Heart left ventricle (tissue), 16 donors: ENCODE results near the gene CBLB. TPM values are rescaled to one million over a fixed set of nuclear protein-coding genes. Genes with fewer than 3 reads are reported as not detected.

Source experiments
- ATAC-seq, 4 donors: fragments of 200-7000 bp; cut with Tn5 transposase; one replicate each; pipeline ENCODE4 v1.9.1; 2020 to 2022; ENCODE audit warnings: moderate library complexity in 4 of 4, mild to moderate bottlenecking in 3 of 4, moderate number of reproducible peaks in 1 of 4
- DNase-seq, 5 donors: peaks; one replicate each; pipeline ENCODE4 v3.0.0-alpha.2; 2020
- H3K27ac ChIP-seq, 12 donors: fragments of 200-600 bp; sonication (generic) in 4 of 12; one replicate each; pipeline versions ENCODE4 v1.5.0 to v1.8.0; 2016 to 2022; ENCODE audit warnings: mild to moderate bottlenecking in 2 of 12
- H3K27me3 ChIP-seq, 9 donors: fragments of 200-600 bp; sonication (generic) in 2 of 9; one replicate each; pipeline versions ENCODE4 v1.5.1 to v1.8.0; 2016 to 2022; ENCODE audit warnings: mild to moderate bottlenecking in 3 of 9
- H3K36me3 ChIP-seq, 9 donors: fragments of 200-600 bp; sonication (generic) in 2 of 9; one replicate each; pipeline versions ENCODE4 v1.5.0 to v1.8.0; 2018 to 2022; ENCODE audit warnings: mild to moderate bottlenecking in 2 of 9
- H3K4me1 ChIP-seq, 12 donors: fragments of 200-600 bp; sonication (generic) in 4 of 12; one replicate each; pipeline versions ENCODE4 v1.5.0 to v1.8.0; 2016 to 2022; ENCODE audit warnings: mild to moderate bottlenecking in 3 of 12
- H3K4me3 ChIP-seq, 12 donors: fragments of 200-600 bp; sonication (generic) in 4 of 12; one replicate each; pipeline versions ENCODE4 v1.5.0 to v1.8.0; 2017 to 2022; ENCODE audit warnings: mild to moderate bottlenecking in 9 of 12, moderate library complexity in 4 of 12
- H3K9me3 ChIP-seq, 12 donors: fragments of 200-600 bp; sonication (generic) in 4 of 12; one replicate each; pipeline versions ENCODE4 v1.5.0 to v1.8.0; 2016 to 2022; ENCODE audit warnings: mild to moderate bottlenecking in 1 of 12
- POLR2A ChIP-seq, 2 donors: fragments of 450-650 bp; IDR thresholded peaks; one replicate each; pipeline ENCODE4 v1.6.1; 2017; ENCODE audit warnings: antibody characterized with exemption in 2 of 2, mild to moderate bottlenecking in 2 of 2, moderate library complexity in 2 of 2
- WGBS, 4 donors: extraction: QIAGEN DNeasy Blood & Tissue Kit in 2 of 4; methylation state at CpG; one replicate each; pipeline versions ENCODE4 v1.1.5 to v1.1.7; 2013 to 2018; 5-methylcytosine and 5-hydroxymethylcytosine counted together
- intact Hi-C, 10 donors: fragments of 100-400 bp; cut with DNase I; formaldehyde crosslinking; loops; one replicate each; pipeline versions ENCODE4 v1.11.1 to v1.14.2; 2022
- polyA plus RNA-seq, 2 donors: library from polyadenylated mRNA; stranded (reverse); fragments of 200-250 nt; gene quantifications; one replicate each; pipeline ENCODE4 v1.2.3, GENCODE V29; 2013
- total RNA-seq, 9 donors: library from RNA; depleted of rRNA in 2 of 9; stranded (reverse); fragments of >200 nt in 2 of 9; fragmentation: NEBNext Ultra II Directional in 3 of 9; extraction: Animal tissue kit (Norgen Biotek cat#: 25700) in 3 of 9; gene quantifications; one replicate each; pipeline versions ENCODE4 v1.1.0 to v1.2.4, GENCODE V29; 2016 to 2023
- TF ChIP-seq, protein P1 (sequence below), 12 donors: fragments of 200-600 bp; sonication (generic) in 4 of 12; IDR thresholded peaks; one replicate each; pipeline versions ENCODE4 v1.5.0 to v1.8.0; 2018 to 2022; ENCODE audit warnings: antibody characterized with exemption in 12 of 12, mild to moderate bottlenecking in 5 of 12
- donor health status: ischemic (EF 13 %, LVEDD 7.1; RV severe dilation, severe dysfunction).
- donor health status: healthy with polysubstance abuse.
- donor health status: DM: no; HTN: yes; CAD: no.
- donor health status: DM: no; HTN: no; CAD: no.
- donor health status: ischemic (EF 25% LVEDD 6.9; RV normal size, moderate dysfunction).
- donor health status: ischemic (EF 25% LVEDD 5.7; RV mildly dilated, moderate dysfunction).
- donor health status: healthy.
- donor health status: DM: yes; HTN: yes; CAD: no.
- donor health status: ischemic (EF 35%, LVEDD 5.7; RV mildly dilated, moderate dysfunction).
- donor health status: nonischemic (EF 11% LVEDD 7.7; RV severe dilation, severe dysfunction).
- donor health status: DM: yes; HTN: yes; CAD: no.
- donor health status: PGD.
- donor health status: ischemic (EF 29% LVEDD 5.4; RV normal size, mild dysfunction).
- donor health status: nonischemic (EF 23%, LVEDD 6.1; RV moderate dilation, normal function).

The CBLB gene
- total and polyA plus RNA-seq, 11 donors = 18.6 to 74.4 (median 42.3) TPM

DNA sequence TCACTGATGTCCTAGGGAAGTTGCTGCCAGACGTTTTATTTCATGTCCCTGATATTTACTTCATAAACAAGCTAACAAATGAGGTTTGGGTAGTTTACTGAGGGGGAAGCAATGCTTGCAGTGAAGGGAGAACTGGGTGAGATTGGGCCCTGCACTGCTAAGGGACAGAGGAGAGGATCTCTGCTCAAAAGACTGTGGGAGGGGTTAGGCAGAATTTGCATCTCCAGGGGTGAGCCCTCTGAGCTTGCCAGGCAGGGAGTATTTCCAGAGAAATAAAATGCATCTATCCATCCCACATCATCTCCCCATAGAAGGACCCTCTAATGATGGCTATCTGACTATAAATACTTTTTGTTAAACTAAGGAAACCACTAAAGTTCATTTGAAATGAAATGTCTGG, 215.6 kb downstream of the CBLB start:
- no peaks in the 10 kb centered on the region for H3K9me3 ChIP-seq
- WGBS, 4 donors = 35 to 61% (median 45%) methylated on average over 1 of the region's 1 CpG
- peaks cover 0 to 22% (median 7%) of the 10 kb centered on the region in 12 donors for H3K4me1 ChIP-seq
- peak in 2 of 4 donors; percentile 8 to 29 for ATAC-seq
- peaks cover 0 to 16% (median 8%) of the 10 kb centered on the region in 9 donors for H3K36me3 ChIP-seq
- TF ChIP-seq, protein P1, sequence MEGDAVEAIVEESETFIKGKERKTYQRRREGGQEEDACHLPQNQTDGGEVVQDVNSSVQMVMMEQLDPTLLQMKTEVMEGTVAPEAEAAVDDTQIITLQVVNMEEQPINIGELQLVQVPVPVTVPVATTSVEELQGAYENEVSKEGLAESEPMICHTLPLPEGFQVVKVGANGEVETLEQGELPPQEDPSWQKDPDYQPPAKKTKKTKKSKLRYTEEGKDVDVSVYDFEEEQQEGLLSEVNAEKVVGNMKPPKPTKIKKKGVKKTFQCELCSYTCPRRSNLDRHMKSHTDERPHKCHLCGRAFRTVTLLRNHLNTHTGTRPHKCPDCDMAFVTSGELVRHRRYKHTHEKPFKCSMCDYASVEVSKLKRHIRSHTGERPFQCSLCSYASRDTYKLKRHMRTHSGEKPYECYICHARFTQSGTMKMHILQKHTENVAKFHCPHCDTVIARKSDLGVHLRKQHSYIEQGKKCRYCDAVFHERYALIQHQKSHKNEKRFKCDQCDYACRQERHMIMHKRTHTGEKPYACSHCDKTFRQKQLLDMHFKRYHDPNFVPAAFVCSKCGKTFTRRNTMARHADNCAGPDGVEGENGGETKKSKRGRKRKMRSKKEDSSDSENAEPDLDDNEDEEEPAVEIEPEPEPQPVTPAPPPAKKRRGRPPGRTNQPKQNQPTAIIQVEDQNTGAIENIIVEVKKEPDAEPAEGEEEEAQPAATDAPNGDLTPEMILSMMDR (IDR thresholded peaks at IDR 0.05) = no peak
- TF ChIP-seq POLR2A (IDR thresholded peaks at IDR 0.05) = no peak
- intact Hi-C loops = no loop called here
- no peak for DNase-seq
- no peaks in the 10 kb centered on the region for H3K27me3 ChIP-seq
- no peak overlapping the region for H3K27ac ChIP-seq
- no peak overlapping the region for H3K4me3 ChIP-seq

DNA sequence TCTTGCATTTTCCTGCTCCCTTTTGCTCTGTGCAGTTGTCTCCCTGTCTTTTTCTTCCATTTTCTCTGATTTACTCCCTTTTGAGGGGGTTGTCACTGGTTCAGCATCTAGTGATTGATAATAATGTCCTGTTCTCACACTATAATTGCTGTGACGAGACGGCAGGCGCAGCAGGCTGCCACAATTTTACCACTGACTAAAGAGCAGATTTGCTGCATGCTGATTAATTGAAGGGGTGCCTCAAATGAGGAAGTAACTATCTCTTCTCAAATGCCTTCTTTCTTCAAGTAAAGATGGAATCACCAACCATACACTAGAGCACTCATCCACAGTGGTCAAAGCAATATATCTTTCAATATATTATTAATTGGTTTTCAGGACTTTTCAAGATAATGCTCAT, 219.3 kb downstream of the CBLB start:
- WGBS, 4 donors = 66 to 77% (median 70%) methylated on average over 3 of the region's 3 CpGs
- Histone ChIP-seq H3K9me3 (no peaks in the 10 kb centered on the region), H3K4me1 (no peaks in the 10 kb centered on the region), H3K4me3 (no peak overlapping the region), H3K27ac (no peak overlapping the region), H3K27me3 (no peaks in the 10 kb centered on the region), H3K36me3 (no peaks in the 10 kb centered on the region)
- intact Hi-C loops = no loop called here
- DNase-seq (no peak), ATAC-seq (no peak)
- TF ChIP-seq, protein P1 (IDR thresholded peaks at IDR 0.05) = no peak

DNA sequence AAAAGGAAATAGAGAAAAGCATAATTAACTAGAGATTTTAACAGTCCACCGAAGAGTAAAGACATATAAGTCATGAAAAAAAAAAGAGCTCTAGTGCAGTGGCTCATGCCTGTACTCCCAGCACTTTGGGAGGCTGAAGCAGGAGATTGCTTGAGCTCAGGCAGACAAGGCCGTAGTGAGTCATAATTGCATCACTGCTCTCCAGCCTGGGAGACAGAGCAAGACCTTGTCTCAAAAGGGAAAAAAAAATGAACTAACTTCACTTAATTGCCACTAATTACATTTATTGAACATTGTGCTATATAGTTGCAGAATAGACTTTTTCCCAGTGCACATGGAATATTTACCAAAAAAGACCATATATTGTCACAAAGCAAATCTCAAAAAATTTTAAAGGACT, 221.8 kb downstream of the CBLB start:
- TF ChIP-seq, protein P1 (IDR thresholded peaks at IDR 0.05) = no peak
- TF ChIP-seq POLR2A (IDR thresholded peaks at IDR 0.05) = no peak
- 80 to 89% (median 83%) methylated on average over 2 of the region's 2 CpGs for WGBS, 4 donors
- intact Hi-C loops = no loop called here
- Histone ChIP-seq H3K27me3 (no peaks in the 10 kb centered on the region), H3K36me3 (no peaks in the 10 kb centered on the region), H3K4me1 (no peaks in the 10 kb centered on the region), H3K4me3 (no peak overlapping the region), H3K9me3 (peaks cover 0 to 3% (median 0%) of the 10 kb centered on the region in 12 donors), H3K27ac (no peak overlapping the region)
- DNase-seq = peak in 2 of 5 donors; percentile 25 to 43
- ATAC-seq = peak in 1 of 4 donors; percentile 83

DNA sequence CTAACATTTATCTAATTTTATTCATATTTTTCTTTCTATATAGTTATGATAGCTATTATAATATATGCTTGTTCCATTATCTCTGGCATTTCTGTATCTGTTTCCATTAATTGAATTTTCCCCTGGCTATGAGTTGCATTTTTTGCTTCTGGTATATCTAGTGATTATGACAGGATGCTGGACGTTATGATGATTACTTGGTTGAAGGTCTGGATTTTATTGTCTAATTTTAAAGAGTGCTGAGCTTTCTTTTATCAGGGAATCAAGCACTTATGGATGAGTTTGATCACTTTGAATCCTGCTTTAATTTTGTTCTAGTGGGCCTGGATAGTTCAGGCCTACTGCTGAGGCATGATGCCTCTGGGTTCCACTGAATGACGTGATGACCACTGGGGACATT, 229.7 kb downstream of the CBLB start:
- TF ChIP-seq, protein P1 (IDR thresholded peaks at IDR 0.05) = no peak
- TF ChIP-seq POLR2A (IDR thresholded peaks at IDR 0.05) = no peak
- DNase-seq (no peak), ATAC-seq (no peak)
- Histone ChIP-seq H3K27ac (no peak overlapping the region), H3K9me3 (peaks cover 0 to 8% (median 0%) of the 10 kb centered on the region in 12 donors), H3K4me3 (no peak overlapping the region), H3K36me3 (no peaks in the 10 kb centered on the region), H3K4me1 (no peaks in the 10 kb centered on the region), H3K27me3 (no peaks in the 10 kb centered on the region)
- WGBS, 4 donors = 80 to 87% (median 82%) methylated on average over 2 of the region's 2 CpGs
- intact Hi-C loops = no loop called here
